GM21360 (cell line): ENCODE results near the gene CAPN5.

Source experiments
- ATAC-seq: cut with Tn5 transposase; IDR thresholded peaks from one replicate; pipeline ENCODE4 v1.9.1; 2021; ENCODE audit warnings: mild to moderate bottlenecking, moderate library complexity; ENCODE audit not compliant: unreplicated experiment

CAPN5 gene

DNA sequence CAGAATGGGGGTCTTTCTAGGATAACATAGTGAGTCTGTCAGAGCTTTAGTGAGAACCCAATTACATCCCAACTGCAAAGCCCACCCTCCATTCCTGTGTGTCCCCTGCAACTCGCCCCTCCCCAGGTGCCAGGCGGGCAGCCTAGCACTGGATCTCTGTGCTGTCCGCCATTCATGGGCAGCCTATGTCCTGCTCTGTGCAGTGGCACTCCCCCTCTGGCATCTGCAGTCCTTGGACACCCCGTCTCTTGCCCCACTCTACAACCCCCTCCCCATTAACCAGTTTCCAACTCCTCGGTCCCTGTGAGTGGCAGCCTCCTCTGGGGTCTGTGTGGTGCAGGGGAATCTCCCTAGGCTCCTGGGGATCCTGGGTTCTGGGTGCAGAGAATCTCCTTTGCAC, 98.3 kb downstream of the CAPN5 start:
- no peak for ATAC-seq

DNA sequence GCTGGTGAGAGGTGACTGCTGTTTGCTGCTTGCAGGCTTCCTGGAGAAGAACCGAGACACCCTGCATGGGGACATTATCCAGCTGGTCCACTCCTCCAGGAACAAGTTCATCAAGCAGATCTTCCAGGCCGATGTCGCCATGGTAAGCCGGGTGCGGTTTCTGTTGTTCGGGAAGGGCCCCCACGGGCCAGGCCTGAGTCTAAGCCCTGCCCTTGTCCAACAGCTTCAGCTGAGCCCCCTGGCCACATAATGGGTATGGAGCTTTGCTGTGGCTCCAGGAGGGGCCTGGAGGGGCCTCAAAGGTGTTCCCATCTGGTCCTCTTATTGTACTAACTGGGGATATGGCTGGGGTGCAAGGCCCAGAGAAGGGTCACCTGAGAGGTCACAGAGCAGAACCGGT, 99.2 kb downstream of the CAPN5 start:
- no peak for ATAC-seq

DNA sequence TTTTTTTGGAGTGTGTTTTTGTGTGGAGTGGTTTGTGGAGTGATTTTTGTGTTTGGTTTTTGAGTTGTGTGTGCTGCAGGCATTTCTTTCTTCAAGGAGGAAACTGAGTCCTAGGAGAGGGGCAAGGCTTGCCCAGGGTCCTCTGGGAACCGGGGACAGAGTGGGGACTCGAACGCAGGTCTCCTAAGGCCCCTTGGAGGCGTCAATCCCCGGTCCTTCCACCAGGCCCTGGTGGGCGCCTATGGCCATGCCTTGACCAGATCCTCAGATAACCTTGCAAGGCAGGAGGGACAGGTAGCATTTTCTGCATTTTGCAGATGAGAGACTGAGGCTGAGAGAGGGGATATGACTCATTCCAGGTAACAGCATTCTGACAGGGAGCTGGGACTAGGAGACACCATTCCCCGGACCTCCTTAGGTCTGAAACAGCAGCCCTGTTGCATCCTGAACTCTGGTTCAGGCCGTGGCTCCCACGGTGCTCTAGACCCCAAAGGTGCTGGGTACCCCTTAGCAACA, 100.4 kb downstream of the CAPN5 start:
- ATAC-seq, result no peak

DNA sequence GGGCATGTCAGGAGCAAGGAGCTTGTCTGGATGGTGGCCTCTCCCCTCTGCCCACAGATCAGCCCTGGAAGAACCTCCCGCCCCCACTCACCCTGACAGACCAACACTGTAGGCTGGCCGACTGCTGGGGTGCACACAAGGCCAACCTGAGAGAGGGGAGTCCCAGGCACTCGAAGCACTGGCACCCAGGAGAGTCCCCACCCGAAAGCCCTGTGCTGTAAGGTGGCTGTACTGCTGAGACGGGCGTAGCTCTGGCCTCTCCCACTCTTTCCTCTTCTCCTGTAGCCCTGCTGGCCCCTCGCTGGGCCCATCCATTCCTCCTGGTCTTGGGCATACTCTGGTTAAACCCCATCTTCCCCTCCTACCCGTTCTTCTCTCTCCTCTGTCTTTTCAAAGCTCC, 101.0 kb downstream of the CAPN5 start:
- no peak for ATAC-seq

DNA sequence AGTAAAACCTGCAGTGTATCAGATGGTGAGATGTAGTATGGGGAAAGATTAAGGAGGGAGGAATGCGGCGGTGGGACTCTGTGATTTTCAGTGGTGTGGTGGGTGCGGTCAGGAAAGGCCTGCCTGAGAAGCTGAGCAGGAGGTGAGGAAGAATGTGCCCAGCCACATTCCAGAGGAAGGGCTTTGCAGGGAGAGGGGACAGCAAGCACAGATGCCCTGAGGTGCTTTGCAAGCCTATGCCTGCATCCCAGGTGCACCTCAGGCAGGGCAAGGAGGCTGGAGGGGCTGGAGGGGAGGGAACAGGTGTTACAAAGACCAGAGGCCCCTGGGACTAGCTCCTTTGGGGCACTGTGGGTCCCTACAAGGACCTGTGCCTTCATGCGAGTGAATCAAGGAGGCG, 103.3 kb downstream of the CAPN5 start:
- ATAC-seq, result no peak

DNA sequence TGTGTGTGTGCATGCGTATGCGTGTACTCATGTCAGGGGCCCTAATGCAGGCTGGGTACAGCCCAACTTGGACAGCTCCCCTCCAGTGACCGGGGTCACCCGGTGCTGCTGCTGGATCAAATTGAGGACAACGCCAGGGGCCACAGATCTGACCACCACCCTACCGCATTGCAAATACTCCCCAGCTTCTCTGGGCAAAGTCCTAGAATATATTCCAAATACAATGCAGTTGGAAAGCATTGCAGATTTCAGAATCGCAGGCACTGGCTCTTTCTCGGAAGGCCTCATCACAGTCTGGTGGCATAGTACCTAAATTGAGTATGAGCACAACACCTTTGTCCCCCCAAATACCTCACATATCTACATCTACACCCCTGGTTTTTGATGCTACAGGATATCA, 104.5 kb downstream of the CAPN5 start:
- no peak for ATAC-seq

DNA sequence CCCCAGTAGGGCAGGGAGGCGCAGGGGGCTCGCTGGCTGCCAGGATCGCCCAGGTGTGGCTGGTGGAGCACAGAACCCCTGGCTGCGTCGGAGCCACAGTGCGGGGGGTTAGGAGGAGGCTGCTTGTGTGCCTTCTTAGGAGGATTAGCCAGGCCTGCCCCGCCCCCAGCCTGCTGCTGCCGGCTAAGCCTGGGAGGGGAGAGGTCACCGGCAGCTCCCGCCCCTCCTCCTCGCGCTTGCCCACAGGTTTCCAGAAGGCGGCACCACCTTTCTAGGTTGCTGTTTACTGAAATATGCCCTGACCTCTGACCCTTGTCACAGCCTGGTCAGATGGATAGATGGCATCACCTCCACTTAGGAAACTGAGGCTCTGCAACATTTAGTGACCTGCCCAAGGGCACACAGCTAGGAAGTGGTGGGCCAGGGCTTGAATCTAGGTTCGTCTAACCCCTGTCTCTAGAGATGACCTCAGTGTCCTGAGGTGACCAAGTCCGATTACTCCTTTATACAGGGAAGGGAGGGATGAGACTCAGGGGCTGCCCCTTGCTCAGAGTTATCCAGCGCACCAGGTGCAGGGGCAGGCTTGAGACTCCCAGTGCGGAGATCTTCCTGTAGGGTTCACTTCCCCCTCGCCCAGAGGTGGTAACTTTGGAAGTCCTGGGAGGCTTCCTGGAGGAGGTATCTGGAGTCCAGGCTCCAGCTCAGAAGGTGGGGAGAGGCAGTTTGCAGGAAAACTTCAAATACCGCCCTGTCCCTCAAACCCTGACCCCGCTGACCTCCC, 105.3 kb downstream of the CAPN5 start:
- no peak for ATAC-seq

DNA sequence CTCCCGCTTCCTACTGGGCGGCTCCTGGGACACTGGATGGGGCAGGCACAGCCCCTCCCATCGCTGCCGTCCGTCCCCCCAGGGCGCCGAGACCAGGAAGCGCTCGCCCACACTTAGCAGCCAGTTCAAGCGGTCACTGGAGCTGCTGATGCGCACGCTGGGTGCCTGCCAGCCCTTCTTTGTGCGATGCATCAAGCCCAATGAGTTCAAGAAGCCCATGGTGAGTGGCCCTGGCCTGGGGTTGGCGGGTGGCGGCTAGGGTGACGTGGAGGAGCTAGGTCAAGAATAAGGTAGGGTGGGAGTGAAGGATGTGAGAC, 105.9 kb downstream of the CAPN5 start:
- ATAC-seq, result no peak

DNA sequence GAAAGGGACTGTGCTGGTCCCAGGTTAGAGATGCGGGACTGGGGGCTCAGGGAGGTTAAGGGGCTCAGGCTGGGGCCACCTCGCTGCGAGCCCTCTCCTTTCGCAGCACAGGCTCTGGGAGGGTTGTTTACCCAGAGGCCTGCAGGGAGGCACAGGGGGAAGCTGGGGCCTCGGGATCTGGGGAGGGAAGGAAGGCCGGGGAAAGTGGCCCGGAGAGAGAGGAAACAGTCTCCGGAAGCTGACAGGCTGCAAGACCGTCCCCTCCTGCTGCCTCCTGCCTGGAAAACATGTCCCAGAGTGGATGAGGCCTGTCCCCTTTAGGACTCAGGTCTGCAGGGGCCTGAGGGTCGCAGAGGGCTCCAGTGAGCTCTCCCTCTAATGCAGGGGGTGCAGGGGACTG, 106.7 kb downstream of the CAPN5 start:
- no peak for ATAC-seq

DNA sequence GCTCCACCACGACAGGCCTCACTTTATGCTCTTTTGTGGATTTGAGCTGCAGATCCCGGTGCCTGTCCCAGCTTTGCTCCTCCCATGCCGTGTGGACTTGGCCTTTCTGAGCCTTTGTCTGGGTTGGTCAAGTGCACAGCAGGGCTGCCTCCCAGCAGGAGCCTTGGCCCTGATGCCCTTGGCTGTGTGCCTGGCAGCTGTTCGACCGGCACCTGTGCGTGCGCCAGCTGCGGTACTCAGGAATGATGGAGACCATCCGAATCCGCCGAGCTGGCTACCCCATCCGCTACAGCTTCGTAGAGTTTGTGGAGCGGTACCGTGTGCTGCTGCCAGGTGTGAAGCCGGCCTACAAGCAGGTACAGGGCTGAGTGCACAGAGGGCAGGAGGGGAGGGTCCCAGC, 107.8 kb downstream of the CAPN5 start:
- no peak for ATAC-seq

DNA sequence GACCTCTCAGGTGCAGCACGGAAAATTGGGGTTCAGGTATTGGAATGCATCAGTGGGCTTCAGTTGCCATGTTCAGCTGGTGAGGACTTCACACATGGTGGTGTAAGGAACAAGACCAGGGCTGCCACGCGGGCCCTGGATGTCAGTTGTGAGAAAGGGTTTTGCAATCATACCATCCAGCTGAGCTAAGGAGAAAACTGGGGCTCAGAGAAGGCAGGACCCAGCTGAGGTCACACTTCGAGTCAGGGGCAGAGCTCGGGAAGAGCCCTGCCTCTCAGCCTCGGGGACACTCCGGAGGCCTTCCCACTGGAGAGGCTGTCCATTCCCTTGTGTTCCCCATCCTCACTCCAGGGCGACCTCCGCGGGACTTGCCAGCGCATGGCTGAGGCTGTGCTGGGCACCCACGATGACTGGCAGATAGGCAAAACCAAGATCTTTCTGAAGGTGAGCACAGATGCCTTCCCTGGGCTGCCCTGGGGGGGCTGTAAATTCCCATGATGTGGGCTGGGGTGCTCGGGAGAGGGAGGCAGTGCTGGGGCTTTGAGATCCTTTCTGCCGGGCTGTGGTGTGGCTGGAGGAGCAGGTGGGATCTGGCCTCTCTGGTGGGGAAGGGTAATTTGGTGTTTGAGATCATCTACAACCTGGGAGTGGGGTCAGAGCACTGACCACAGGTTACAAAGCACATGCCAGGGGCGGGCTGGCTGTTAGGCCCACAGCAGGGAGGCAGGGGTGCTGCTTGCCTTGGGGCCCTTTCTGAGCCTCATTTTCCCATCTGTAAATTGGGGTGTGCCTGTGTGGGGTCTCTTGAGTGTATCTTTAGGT, 108.5 kb downstream of the CAPN5 start:
- no peak for ATAC-seq
